Common myeloid progenitor, CD34-positive (primary cell): ENCODE results near the gene BCCIP.

Experiments
- CTCF ChIA-PET: fragments of 350-600 bp; sonication (Branson Sonifier 250); formaldehyde crosslinking; loops from one replicate; lab custom pipeline; 2021; ENCODE audit warnings: antibody characterized with exemption; lab: Charles Lee
- POLR2A ChIA-PET: fragments of 350-600 bp; sonication (Branson Sonifier 250); formaldehyde crosslinking; loops from one replicate; lab custom pipeline; 2021; ENCODE audit warnings: antibody characterized with exemption; lab: Charles Lee
- DNase-seq, 3 donors: peaks; one replicate each; pipeline versions ENCODE4 v3.0.0 to v3.0.0-alpha.2; 2013
- H3K27ac ChIP-seq, 2 experiments: 1 replicate in 1 of 2; 2 replicates in 1 of 2; pipeline ENCODE4 v1.7.0; 2013; ENCODE audit warnings: inconsistent platforms in 2 of 2, low read length in 2 of 2, mild to moderate bottlenecking in 2 of 2, low read depth in 1 of 2, moderate library complexity in 1 of 2; ENCODE audit not compliant: severe bottlenecking in 2 of 2, insufficient read depth in 1 of 2, poor library complexity in 1 of 2
- H3K27me3 ChIP-seq, 5 experiments: replicated peaks in 2 of 5; 1 replicate in 3 of 5; 2 replicates in 2 of 5; pipeline versions ENCODE4 v1.6.1 to v1.7.0; 2013; ENCODE audit warnings: low read length in 4 of 5, mild to moderate bottlenecking in 2 of 5, moderate library complexity in 2 of 5, inconsistent platforms in 1 of 5; ENCODE audit not compliant: insufficient read depth in 5 of 5, control insufficient read depth in 4 of 5
- H3K36me3 ChIP-seq, 4 experiments: 1 replicate in 2 of 4; 2 replicates in 2 of 4; pipeline versions ENCODE4 v1.6.1 to v1.7.0; 2013; ENCODE audit warnings: low read length in 3 of 4, control low read depth in 1 of 4, mild to moderate bottlenecking in 1 of 4; ENCODE audit not compliant: control insufficient read depth in 4 of 4, insufficient read depth in 4 of 4
- H3K4me1 ChIP-seq, 4 experiments: 1 replicate in 3 of 4; 2 replicates in 1 of 4; pipeline versions ENCODE4 v1.6.1 to v1.7.1; 2013; ENCODE audit warnings: low read length in 3 of 4, mild to moderate bottlenecking in 3 of 4, control low read depth in 1 of 4, inconsistent platforms in 1 of 4, moderate library complexity in 1 of 4; ENCODE audit not compliant: control insufficient read depth in 4 of 4, insufficient read depth in 4 of 4; ENCODE audit errors: control extremely low read depth in 1 of 4
- H3K4me3 ChIP-seq, 7 experiments: 1 replicate in 4 of 7; 2 replicates in 3 of 7; pipeline versions ENCODE4 v1.5.1 to v1.7.0; 2013; ENCODE audit warnings: mild to moderate bottlenecking in 7 of 7, low read length in 6 of 7, moderate library complexity in 6 of 7, inconsistent platforms in 2 of 7, low read depth in 2 of 7, control low read depth in 1 of 7; ENCODE audit not compliant: insufficient read depth in 4 of 7, control insufficient read depth in 1 of 7; ENCODE audit errors: extremely low read depth in 1 of 7
- H3K9me3 ChIP-seq, 5 experiments: 1 replicate in 4 of 5; 2 replicates in 1 of 5; pipeline versions ENCODE4 v1.6.1 to v1.7.1; 2013; ENCODE audit warnings: low read length in 4 of 5, mild to moderate bottlenecking in 2 of 5, inconsistent platforms in 1 of 5, low read depth in 1 of 5, moderate library complexity in 1 of 5; ENCODE audit not compliant: control insufficient read depth in 4 of 5, insufficient read depth in 2 of 5; ENCODE audit errors: control extremely low read depth in 1 of 5
- WGBS: methylation state at CpG from one replicate; pipeline ENCODE4 v1.1.5; 2013; ENCODE audit not compliant: insufficient coverage; 5-methylcytosine and 5-hydroxymethylcytosine counted together

BCCIP gene

DNA sequence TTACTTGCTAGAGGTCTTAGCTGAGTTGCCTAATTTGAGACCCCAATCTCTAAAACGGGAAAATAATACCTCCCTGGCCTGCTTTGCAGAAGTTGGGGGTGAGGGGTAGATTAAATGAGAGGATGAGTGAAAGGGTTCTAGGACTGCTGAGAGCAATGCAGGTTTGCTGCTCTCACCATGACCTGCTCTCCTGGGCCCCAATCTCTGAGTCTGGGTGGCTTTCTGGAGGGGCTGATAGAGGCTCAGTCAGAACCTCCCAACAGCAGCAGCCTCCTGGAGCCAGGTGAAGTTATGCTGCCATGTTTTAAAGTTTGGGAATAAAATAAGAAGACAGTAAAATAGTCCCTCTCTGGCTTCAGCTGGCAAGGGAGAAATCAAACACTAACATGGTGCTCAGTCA, 7.6 kb upstream of the BCCIP start:
- ChIA-PET POLR2A (no interaction called here), CTCF (no interaction called here)
- Histone ChIP-seq H3K27me3 (no peaks in the 10 kb centered on the region), H3K27ac (peak overlapping the region in 1 of 2 experiments; percentile 15), H3K4me1 (no peaks in the 10 kb centered on the region), H3K9me3 (no peaks in the 10 kb centered on the region), H3K36me3 (peaks cover 11 to 47% (median 24%) of the 10 kb centered on the region in 4 experiments), H3K4me3 (no peak overlapping the region)
- WGBS: no CpG with 5 or more reads among the region's 1 CpG
- no peak for DNase-seq

DNA sequence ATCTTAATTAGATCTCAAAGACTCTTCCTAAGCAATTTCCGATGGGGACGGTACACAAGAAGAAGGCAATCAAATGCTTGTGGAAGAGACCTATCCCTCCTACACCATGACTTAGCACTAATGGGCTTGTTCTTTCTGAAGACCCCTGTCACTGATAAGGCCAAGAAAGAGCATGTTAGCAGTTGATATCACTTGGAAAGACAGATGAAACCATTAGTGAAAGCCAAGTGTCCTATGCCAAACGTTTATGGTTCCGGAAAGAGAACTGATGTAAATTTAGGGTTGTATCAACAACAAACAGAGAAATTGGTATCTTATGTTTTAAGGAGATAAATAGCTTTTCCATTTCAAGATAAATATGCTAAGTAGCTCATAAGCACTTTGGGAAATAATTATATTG, 6.8 kb upstream of the BCCIP start:
- H3K36me3 ChIP-seq: peaks cover 6 to 40% (median 20%) of the 10 kb centered on the region in 4 experiments
- H3K27me3 ChIP-seq: no peaks in the 10 kb centered on the region
- CTCF ChIA-PET: no interaction called here
- H3K9me3 ChIP-seq: no peaks in the 10 kb centered on the region
- POLR2A ChIA-PET: no interaction called here
- peak; percentile 25 to 70 (median 39) for DNase-seq
- H3K4me3 ChIP-seq: no peak overlapping the region
- H3K4me1 ChIP-seq: peaks cover 0 to under 1% (median under 1%) of the 10 kb centered on the region in 4 experiments
- 86% methylated on average over 2 of the region's 4 CpGs for WGBS
- no peak overlapping the region for H3K27ac ChIP-seq

DNA sequence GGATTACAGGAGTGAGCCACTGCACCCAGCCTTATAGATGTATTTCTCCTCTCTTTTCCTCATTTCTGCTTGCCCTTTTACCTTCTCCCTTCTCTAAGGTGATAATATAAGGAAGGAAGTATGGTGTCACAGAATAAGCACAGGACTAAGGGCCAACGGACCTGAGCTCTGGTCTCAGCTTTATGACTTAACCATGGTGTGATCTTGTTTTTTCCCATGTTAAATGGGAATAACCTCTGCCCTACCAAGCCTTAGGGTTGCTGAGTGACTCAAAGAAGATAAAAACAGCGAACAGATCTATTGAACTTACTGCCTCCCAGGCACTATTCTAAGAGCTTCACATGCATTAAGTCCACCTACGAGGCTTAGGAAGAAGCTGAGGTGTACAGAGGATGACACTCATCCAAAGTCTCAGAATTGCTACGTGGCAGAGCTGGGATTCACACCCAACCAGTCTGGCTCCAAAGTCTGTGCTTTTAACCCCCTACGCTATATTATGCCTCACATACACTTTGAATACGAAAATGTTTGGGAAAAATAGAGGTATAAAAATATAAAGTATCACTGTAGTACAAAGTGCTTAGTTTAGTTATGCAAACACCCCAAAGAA, 5.9 kb upstream of the BCCIP start:
- DNase-seq: no peak
- Histone ChIP-seq H3K4me1 (peaks cover 0 to 8% (median 8%) of the 10 kb centered on the region in 4 experiments), H3K36me3 (peaks cover 6 to 37% (median 19%) of the 10 kb centered on the region in 4 experiments), H3K4me3 (no peak overlapping the region), H3K27me3 (no peaks in the 10 kb centered on the region), H3K9me3 (no peaks in the 10 kb centered on the region), H3K27ac (no peak overlapping the region)
- WGBS: no CpG with 5 or more reads among the region's 6 CpGs
- ChIA-PET CTCF (interaction anchor here (1.0 kb wide), 1 partner anchor 10 kb away, joined by 3 read pairs; no protein-coding TSS in a partner anchor), POLR2A (no interaction called here)

DNA sequence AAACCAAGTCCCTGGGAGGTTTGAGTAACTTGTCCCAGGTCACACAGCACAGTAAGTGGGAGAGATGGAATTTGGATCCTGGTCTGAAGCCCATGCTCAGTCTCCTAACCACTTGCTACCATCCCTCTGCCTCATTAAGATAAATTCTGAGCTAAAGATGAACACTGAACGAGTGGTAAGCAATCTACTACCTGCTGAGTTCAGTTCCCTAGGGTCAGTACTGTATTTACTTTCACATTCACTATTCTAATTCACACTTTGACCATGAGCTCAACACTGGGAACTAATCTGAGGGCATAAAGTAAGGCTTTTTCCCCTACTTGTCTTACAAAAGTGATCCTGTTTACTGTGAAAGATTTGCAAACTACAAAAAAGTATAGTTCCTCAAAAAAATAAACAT, 2.6 kb upstream of the BCCIP start:
- ChIA-PET POLR2A (interaction anchor here (0.6 kb wide), 1 partner anchor 24 kb away, joined by 3 read pairs; no protein-coding TSS in a partner anchor), CTCF (no interaction called here)
- H3K27me3 ChIP-seq: no peaks in the 10 kb centered on the region
- peaks cover 0 to 16% (median 2%) of the 10 kb centered on the region in 4 experiments for H3K36me3 ChIP-seq
- no peak overlapping the region for H3K4me3 ChIP-seq
- no peaks in the 10 kb centered on the region for H3K9me3 ChIP-seq
- no peak for DNase-seq
- H3K27ac ChIP-seq: no peak overlapping the region
- no CpG with 5 or more reads among the region's 1 CpG for WGBS
- H3K4me1 ChIP-seq: peaks cover 9 to 28% (median 20%) of the 10 kb centered on the region in 4 experiments

DNA sequence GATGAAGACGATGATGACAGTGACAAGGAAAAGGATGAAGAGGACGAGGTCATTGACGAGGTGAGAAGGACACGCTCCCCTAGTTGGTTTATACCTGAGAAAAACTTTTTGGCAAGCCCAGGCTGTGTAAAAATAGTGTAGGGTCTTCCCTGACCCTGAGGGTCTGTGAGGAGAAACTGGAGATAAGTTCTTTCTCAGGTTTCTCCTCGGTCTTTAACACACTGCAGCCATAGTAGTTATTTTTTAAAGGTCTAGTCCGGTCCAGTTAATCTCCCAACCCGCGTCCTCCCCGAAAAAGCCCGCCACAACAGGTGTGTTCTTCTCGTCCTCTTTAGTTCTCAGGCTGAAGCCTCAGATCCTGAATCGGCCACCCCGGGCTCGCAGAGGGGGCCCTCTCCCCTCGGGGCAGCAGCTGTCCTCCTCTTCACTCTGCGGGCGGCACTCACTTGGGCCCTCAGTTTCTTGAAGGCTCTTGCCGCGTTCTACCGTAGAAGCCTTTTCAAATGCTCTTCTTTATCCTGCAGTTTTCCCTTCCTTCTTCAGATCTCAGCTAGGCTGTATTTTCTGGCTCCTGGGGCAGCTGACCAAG, 411 bp downstream of the BCCIP start:
- H3K4me1 ChIP-seq: peaks cover 9 to 28% (median 20%) of the 10 kb centered on the region in 4 experiments
- WGBS: 0% methylated on average over 16 of the region's 20 CpGs
- CTCF ChIA-PET: interaction anchor here (1.0 kb wide), 1 partner anchor 16 kb away, joined by 3 read pairs; no protein-coding TSS in a partner anchor
- peak in 2 of 3 donors; percentile 6 to 11 for DNase-seq
- H3K27me3 ChIP-seq: no peaks in the 10 kb centered on the region
- no peaks in the 10 kb centered on the region for H3K9me3 ChIP-seq
- H3K36me3 ChIP-seq: peaks cover 7 to 30% (median 16%) of the 10 kb centered on the region in 4 experiments
- peak overlapping the region; percentile 94 to 100 (median 98) for H3K4me3 ChIP-seq
- POLR2A ChIA-PET: no interaction called here
- H3K27ac ChIP-seq: peak overlapping the region; percentile 96 to 99

DNA sequence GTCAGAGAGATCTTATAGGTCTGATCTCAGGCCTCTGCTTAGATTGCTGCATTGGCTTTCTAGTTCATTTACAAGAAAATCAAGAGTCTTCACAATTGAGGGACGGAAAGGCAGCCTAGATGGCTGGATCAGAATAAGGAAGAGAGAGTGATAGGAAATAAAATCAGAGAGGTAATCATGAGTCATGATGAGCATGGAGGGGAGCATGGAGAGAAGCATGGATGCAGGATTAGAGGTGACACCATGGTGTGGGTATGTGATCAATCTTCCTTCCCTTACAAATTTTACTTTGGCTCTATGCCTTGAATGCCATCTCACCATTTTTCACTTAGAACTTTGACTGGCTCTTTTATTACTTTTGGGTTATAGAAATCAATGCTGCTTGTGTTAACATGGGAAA, 1.4 kb downstream of the BCCIP start:
- peaks cover 13 to 40% (median 24%) of the 10 kb centered on the region in 4 experiments for H3K36me3 ChIP-seq
- WGBS: 86% methylated on average over 1 of the region's 1 CpG
- H3K27ac ChIP-seq: peak overlapping the region; percentile 96 to 99
- no peaks in the 10 kb centered on the region for H3K27me3 ChIP-seq
- ChIA-PET CTCF (no interaction called here), POLR2A (no interaction called here)
- peaks cover 9 to 28% (median 20%) of the 10 kb centered on the region in 4 experiments for H3K4me1 ChIP-seq
- H3K4me3 ChIP-seq: peak overlapping the region in 5 of 7 experiments; percentile 94 to 100 (median 98)
- DNase-seq: no peak
- H3K9me3 ChIP-seq: no peaks in the 10 kb centered on the region

DNA sequence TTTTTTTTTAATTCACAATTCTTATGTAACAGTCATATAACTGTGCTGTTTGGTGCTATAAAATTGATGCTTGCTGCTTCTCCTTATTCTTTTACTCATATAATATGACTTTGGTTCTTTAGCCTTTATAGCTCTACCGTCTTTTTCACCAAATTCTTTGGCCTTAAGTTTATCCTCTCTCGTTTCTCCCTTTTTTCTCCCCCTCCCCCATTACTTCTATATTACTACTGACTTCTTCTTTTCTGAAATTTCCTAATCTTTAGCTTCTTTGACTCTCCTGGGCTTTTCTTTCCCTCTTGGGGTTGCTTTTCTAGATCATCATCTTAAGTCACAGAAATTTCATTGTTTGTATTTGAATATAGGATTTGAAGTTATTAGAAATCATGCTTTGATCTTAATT, 3.8 kb downstream of the BCCIP start:
- peaks cover 20 to 61% (median 40%) of the 10 kb centered on the region in 4 experiments for H3K36me3 ChIP-seq
- no peaks in the 10 kb centered on the region for H3K27me3 ChIP-seq
- ChIA-PET CTCF (no interaction called here), POLR2A (no interaction called here)
- no CpG with 5 or more reads among the region's 2 CpGs for WGBS
- H3K4me1 ChIP-seq: peaks cover 9 to 21% (median 15%) of the 10 kb centered on the region in 4 experiments
- H3K4me3 ChIP-seq: no peak overlapping the region
- H3K9me3 ChIP-seq: no peaks in the 10 kb centered on the region
- no peak for DNase-seq
- H3K27ac ChIP-seq: no peak overlapping the region
